ENCODE data around the gene PDIA4. TPM values are rescaled to one million over a fixed set of nuclear protein-coding genes. Genes with fewer than 3 reads are reported as not detected.
"Not testable (repeated sequence)": the region's sequence is repeated elsewhere in the genome, so short reads cannot be mapped to it uniquely, and the experiment has no call there.

PDIA4 gene
- total RNA-seq, 1 experiment from 2014 or later: 217 TPM

GRCh38 chr7:149031353-149031910 lies 3.1 kb upstream of the PDIA4 start (continued):
- TF ChIP-seq, protein P1, sequence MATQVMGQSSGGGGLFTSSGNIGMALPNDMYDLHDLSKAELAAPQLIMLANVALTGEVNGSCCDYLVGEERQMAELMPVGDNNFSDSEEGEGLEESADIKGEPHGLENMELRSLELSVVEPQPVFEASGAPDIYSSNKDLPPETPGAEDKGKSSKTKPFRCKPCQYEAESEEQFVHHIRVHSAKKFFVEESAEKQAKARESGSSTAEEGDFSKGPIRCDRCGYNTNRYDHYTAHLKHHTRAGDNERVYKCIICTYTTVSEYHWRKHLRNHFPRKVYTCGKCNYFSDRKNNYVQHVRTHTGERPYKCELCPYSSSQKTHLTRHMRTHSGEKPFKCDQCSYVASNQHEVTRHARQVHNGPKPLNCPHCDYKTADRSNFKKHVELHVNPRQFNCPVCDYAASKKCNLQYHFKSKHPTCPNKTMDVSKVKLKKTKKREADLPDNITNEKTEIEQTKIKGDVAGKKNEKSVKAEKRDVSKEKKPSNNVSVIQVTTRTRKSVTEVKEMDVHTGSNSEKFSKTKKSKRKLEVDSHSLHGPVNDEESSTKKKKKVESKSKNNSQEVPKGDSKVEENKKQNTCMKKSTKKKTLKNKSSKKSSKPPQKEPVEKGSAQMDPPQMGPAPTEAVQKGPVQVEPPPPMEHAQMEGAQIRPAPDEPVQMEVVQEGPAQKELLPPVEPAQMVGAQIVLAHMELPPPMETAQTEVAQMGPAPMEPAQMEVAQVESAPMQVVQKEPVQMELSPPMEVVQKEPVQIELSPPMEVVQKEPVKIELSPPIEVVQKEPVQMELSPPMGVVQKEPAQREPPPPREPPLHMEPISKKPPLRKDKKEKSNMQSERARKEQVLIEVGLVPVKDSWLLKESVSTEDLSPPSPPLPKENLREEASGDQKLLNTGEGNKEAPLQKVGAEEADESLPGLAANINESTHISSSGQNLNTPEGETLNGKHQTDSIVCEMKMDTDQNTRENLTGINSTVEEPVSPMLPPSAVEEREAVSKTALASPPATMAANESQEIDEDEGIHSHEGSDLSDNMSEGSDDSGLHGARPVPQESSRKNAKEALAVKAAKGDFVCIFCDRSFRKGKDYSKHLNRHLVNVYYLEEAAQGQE (IDR thresholded peaks at IDR 0.05; ENCODE audit: low read depth): no peak
- TF ChIP-seq EZH2 (IDR thresholded peaks at IDR 0.05): no peak

GRCh38 chr7:149030439-149030838 lies 2.1 kb upstream of the PDIA4 start:
- H3K4me3 ChIP-seq (replicated peaks in 1 of 2; ENCODE audit: low read depth in 1 of 2, low read length in 2 of 2); RAD21 ChIA-PET (ENCODE audit: low non-redundant PET in 1 of 2, low total read pairs in 2 of 2, uncharacterized antibody in 2 of 2, unreplicated experiment in 2 of 2); intact Hi-C loops (cut with micrococcal nuclease); H2AFZ ChIP-seq (ENCODE audit: low read depth, low read length, poor library complexity, severe bottlenecking); H3K9me3 ChIP-seq (ENCODE audit: control insufficient read depth in 1 of 2, insufficient read depth in 1 of 2, low read depth in 1 of 2, low read length in 2 of 2); H3K36me3 ChIP-seq (ENCODE audit: control insufficient read depth in 1 of 2, insufficient read depth in 2 of 2, low read length in 2 of 2); CTCF ChIA-PET; POLR2A ChIA-PET; H3K9ac ChIP-seq (ENCODE audit: low read length); H4K20me1 ChIP-seq (ENCODE audit: insufficient read depth); ATAC-seq; H3K27me3 ChIP-seq (ENCODE audit: insufficient read depth, low read length); BruUV-seq (replicated peaks); H3K9me2 ChIP-seq (ENCODE audit: insufficient read depth); H3K27ac ChIP-seq (ENCODE audit: low read depth, low read length); H3K4me2 ChIP-seq (ENCODE audit: low read length); DNase-seq (ENCODE audit: low read depth, low spot score): not testable (repeated sequence)
- peaks cover 5 to 21% of the 10 kb centered on the region in 2 experiments for H3K4me1 ChIP-seq (ENCODE audit: control insufficient read depth in 1 of 2, insufficient read depth in 2 of 2, low read length in 2 of 2)
- H3K79me2 ChIP-seq (ENCODE audit: insufficient read depth, low read length): peaks cover 28% of the 10 kb centered on the region

Data from HCT116 (cell line).